HepG2 (cell line): Measurements from ENCODE around the gene TMEM167A. TPM values are rescaled to one million over a fixed set of nuclear protein-coding genes. Genes with fewer than 3 reads are reported as not detected.

Source experiments
- ATF7 ChIP-seq, 2 experiments: fragments of 450-650 bp in 1 of 2; sonication (generic) in 1 of 2; formaldehyde crosslinking in 1 of 2; IDR thresholded peaks; 2 replicates each; pipeline versions ENCODE4 v1.4.0 to v1.6.1; 2016 to 2020; ENCODE audit warnings: antibody characterized with exemption in 1 of 2, mild to moderate bottlenecking in 1 of 2, missing genetic modification reagents in 1 of 2
- CREM ChIP-seq, 2 experiments: sonication (generic) in 1 of 2; formaldehyde crosslinking in 1 of 2; IDR thresholded peaks; 2 replicates each; pipeline versions ENCODE4 v1.4.0 to v1.6.1; 2016 to 2020; ENCODE audit warnings: antibody characterized with exemption in 1 of 2, mild to moderate bottlenecking in 1 of 2, missing genetic modification reagents in 1 of 2
- ERF ChIP-seq: IDR thresholded peaks from 2 replicates; pipeline ENCODE4 v1.6.1; 2018; ENCODE audit warnings: missing biosample characterization, missing genetic modification reagents
- FOXA1 ChIP-seq, 2 experiments: fragments of 450-650 bp in 1 of 2; sonication (generic) in 1 of 2; formaldehyde crosslinking in 1 of 2; IDR thresholded peaks; 2 replicates each; pipeline versions ENCODE4 v1.4.0 to v1.6.1; 2016 to 2020; ENCODE audit warnings: missing genetic modification reagents in 1 of 2
- FOXA3 ChIP-seq: IDR thresholded peaks from 2 replicates; pipeline ENCODE4 v1.6.1; 2016; ENCODE audit warnings: missing genetic modification reagents, missing compliant biosample characterization
- FOXJ3 ChIP-seq: sonication (generic); formaldehyde crosslinking; IDR thresholded peaks from 2 replicates; pipeline ENCODE4 v1.4.0; 2020; ENCODE audit warnings: missing genetic modification reagents, mild to moderate bottlenecking, borderline replicate concordance
- HHEX ChIP-seq: IDR thresholded peaks from 2 replicates; pipeline ENCODE4 v1.6.1; 2016; ENCODE audit warnings: control low read depth
- KAT8 ChIP-seq: IDR thresholded peaks from 2 replicates; pipeline ENCODE4 v1.6.1; 2016; ENCODE audit warnings: missing genetic modification reagents, missing compliant biosample characterization
- LCORL ChIP-seq, 2 experiments: fragments of 450-650 bp in 1 of 2; sonication (generic) in 1 of 2; formaldehyde crosslinking in 1 of 2; IDR thresholded peaks; 2 replicates each; pipeline versions ENCODE4 v1.5.0 to v1.6.1; 2017 to 2020; ENCODE audit warnings: antibody characterized with exemption in 1 of 2, missing genetic modification reagents in 1 of 2
- NCOA5 ChIP-seq: sonication (generic); formaldehyde crosslinking; IDR thresholded peaks from 2 replicates; pipeline ENCODE4 v1.4.0; 2020; ENCODE audit warnings: missing genetic modification reagents
- NFKBIZ ChIP-seq: IDR thresholded peaks from 2 replicates; pipeline ENCODE4 v1.6.1; 2018; ENCODE audit warnings: missing genetic modification reagents, missing compliant biosample characterization
- PCBP1 ChIP-seq: fragments of 200-400 bp; formaldehyde crosslinking; IDR thresholded peaks from 2 replicates; pipeline ENCODE4 v1.6.1; 2017; ENCODE audit warnings: mild to moderate bottlenecking, low read depth, low read length, borderline replicate concordance
- PHF21A ChIP-seq: sonication (generic); formaldehyde crosslinking; IDR thresholded peaks from 2 replicates; pipeline ENCODE4 v1.5.0; 2020; ENCODE audit warnings: mild to moderate bottlenecking, missing genetic modification reagents
- PPARG ChIP-seq: conservative IDR thresholded peaks from 2 replicates; pipeline ENCODE4 v1.6.1; 2016; ENCODE audit warnings: missing biosample characterization, missing genetic modification reagents
- SSRP1 ChIP-seq: IDR thresholded peaks from 2 replicates; pipeline ENCODE4 v1.6.1; 2016; ENCODE audit warnings: control low read depth
- TBX2 ChIP-seq: sonication (generic); formaldehyde crosslinking; IDR thresholded peaks from 2 replicates; pipeline ENCODE4 v1.5.0; 2020; ENCODE audit warnings: missing genetic modification reagents, mild to moderate bottlenecking, borderline replicate concordance
- TBX3 ChIP-seq: fragments of 450-650 bp; IDR thresholded peaks from 2 replicates; pipeline ENCODE4 v1.6.1; 2017; ENCODE audit warnings: antibody characterized with exemption, mild to moderate bottlenecking, inconsistent platforms, borderline replicate concordance
- TOE1 ChIP-seq: sonication (generic); formaldehyde crosslinking; IDR thresholded peaks from 2 replicates; pipeline ENCODE4 v1.4.0; 2020; ENCODE audit warnings: mild to moderate bottlenecking, missing genetic modification reagents
- ZFP41 ChIP-seq: sonication (generic); formaldehyde crosslinking; IDR thresholded peaks from 2 replicates; pipeline ENCODE4 v1.4.0; 2020; ENCODE audit warnings: mild to moderate bottlenecking, missing genetic modification reagents, borderline replicate concordance
- ZKSCAN8 ChIP-seq: IDR thresholded peaks from 2 replicates; pipeline ENCODE4 v1.6.1; 2016; ENCODE audit warnings: borderline replicate concordance, missing genetic modification reagents, missing compliant biosample characterization
- ZNF556 ChIP-seq: sonication (generic); formaldehyde crosslinking; IDR thresholded peaks from 2 replicates; pipeline ENCODE4 v1.4.0; 2020; ENCODE audit warnings: mild to moderate bottlenecking, missing genetic modification reagents, borderline replicate concordance
- ZNF644 ChIP-seq: IDR thresholded peaks from 2 replicates; pipeline ENCODE4 v1.6.1; 2016; ENCODE audit warnings: low read depth
- ZNF878 ChIP-seq: sonication (generic); formaldehyde crosslinking; IDR thresholded peaks from 2 replicates; pipeline ENCODE4 v1.8.1; 2023; ENCODE audit warnings: mild to moderate bottlenecking, missing genetic modification reagents, moderate library complexity
- polyA plus RNA-seq, 8 experiments: library from polyadenylated mRNA; depleted of rRNA in 3 of 8; stranded (reverse) in 7 of 8; unstranded in 1 of 8; fragments of >200 nt; fragmentation: Illumina TruSeq in 4 of 8; extraction: Trizol in 4 of 8; gene quantifications; 2 replicates each; pipeline versions ENCODE4 v1.2.1 to v1.2.3, GENCODE V29; 2011 to 2016; ENCODE audit warnings: low read depth in 4 of 8, missing spikeins in 1 of 8, mixed read lengths in 1 of 8; ENCODE audit not compliant: insufficient read depth in 1 of 8
- total RNA-seq, 5 experiments: library from RNA; depleted of rRNA; stranded (reverse); fragments of >200 nt; fragmentation: Illumina TruSeq; extraction: Trizol; gene quantifications; 2 replicates each; pipeline ENCODE4 v1.2.3, GENCODE V29; 2016; ENCODE audit warnings: low read depth in 1 of 5
- TF ChIP-seq, protein P1 (sequence below): IDR thresholded peaks from 2 replicates; pipeline ENCODE4 v1.6.1; 2016; ENCODE audit warnings: mild to moderate bottlenecking
- TF ChIP-seq, protein P2 (sequence below): IDR thresholded peaks from 2 replicates; pipeline ENCODE4 v1.6.1; 2012; ENCODE audit warnings: low read depth, low read length, improper control_type of control experiment
- TF ChIP-seq, protein P3 (sequence below): IDR thresholded peaks from 2 replicates; pipeline ENCODE4 v1.6.1; 2016; ENCODE audit warnings: low read depth
- TF ChIP-seq, protein P4 (sequence below): sonication (generic); formaldehyde crosslinking; IDR thresholded peaks from 2 replicates; pipeline ENCODE4 v1.5.0; 2020; ENCODE audit warnings: missing genetic modification reagents

TMEM167A gene
- total and polyA plus RNA-seq, 2 of the 13 experiments (the other 11 are each of a cell fraction or from before 2014, with no cell fraction given) = 47.0 to 78.7 TPM

DNA sequence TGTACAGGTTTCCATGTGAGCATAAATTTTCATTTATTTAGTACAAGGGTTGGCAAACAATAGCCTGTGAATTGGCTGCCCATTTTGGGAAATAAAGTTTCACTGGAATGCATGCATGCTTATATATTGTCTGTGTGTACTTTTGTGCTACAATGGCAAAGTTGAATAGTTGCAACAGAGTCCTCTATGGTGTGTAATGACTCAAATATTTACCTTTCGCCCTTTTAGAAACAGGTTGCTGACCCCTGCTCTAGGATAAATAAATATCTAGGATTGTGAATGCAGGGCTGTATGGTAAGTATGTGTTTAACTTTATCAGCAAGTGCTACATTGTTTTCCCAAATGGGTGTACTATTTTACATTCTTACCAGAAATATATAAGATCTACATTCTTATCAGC lies 47.4 kb upstream of the TMEM167A start (continued):
- TF ChIP-seq, protein P1, sequence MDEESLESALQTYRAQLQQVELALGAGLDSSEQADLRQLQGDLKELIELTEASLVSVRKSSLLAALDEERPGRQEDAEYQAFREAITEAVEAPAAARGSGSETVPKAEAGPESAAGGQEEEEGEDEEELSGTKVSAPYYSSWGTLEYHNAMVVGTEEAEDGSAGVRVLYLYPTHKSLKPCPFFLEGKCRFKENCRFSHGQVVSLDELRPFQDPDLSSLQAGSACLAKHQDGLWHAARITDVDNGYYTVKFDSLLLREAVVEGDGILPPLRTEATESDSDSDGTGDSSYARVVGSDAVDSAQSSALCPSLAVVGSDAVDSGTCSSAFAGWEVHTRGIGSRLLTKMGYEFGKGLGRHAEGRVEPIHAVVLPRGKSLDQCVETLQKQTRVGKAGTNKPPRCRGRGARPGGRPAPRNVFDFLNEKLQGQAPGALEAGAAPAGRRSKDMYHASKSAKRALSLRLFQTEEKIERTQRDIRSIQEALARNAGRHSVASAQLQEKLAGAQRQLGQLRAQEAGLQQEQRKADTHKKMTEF (CRISPR knock-in tag) = peak; percentile 96
- TF ChIP-seq ZNF556 (CRISPR knock-in tag) (peak; percentile 38; the same call in 1 of the 2 replicates), ZNF644 (CRISPR knock-in tag) (peak; percentile 66; the same call in 1 of the 2 replicates), ZFP41 (CRISPR knock-in tag) (no peak), NFKBIZ (CRISPR knock-in tag) (peak; percentile 84), PCBP1 (no peak), LCORL (IDR thresholded peaks at IDR 0.05) (peak; percentile 77; the same call in 1 of the 2 replicates), LCORL (CRISPR knock-in tag; IDR thresholded peaks at IDR 0.05) (peak; percentile 65), KAT8 (CRISPR knock-in tag) (peak; percentile 70; the same call in 1 of the 2 replicates), HHEX (CRISPR knock-in tag) (peak; percentile 98), FOXJ3 (CRISPR knock-in tag) (peak; percentile 99), TOE1 (CRISPR knock-in tag) (no peak), ZKSCAN8 (CRISPR knock-in tag) (0 out of 2 replicates have a peak, but pooled peaks have one; percentile 51), PHF21A (peak; percentile 65; the same call in 1 of the 2 replicates), FOXA3 (peak; percentile 100), TBX3 (peak; percentile 98), NCOA5 (CRISPR knock-in tag) (no peak), SSRP1 (CRISPR knock-in tag) (no peak), CREM (IDR thresholded peaks at IDR 0.05) (peak; percentile 82), CREM (CRISPR knock-in tag; IDR thresholded peaks at IDR 0.05) (no peak), ZNF878 (CRISPR knock-in tag) (peak; percentile 87; the same call in 1 of the 2 replicates), TBX2 (CRISPR knock-in tag) (peak; percentile 93), ATF7 (IDR thresholded peaks at IDR 0.05) (0 out of 2 replicates have a peak, but pooled peaks have one; percentile 4), ATF7 (CRISPR knock-in tag; IDR thresholded peaks at IDR 0.05) (no peak), ERF (CRISPR knock-in tag) (peak; percentile 78), FOXA1 (IDR thresholded peaks at IDR 0.05) (peak; percentile 96), FOXA1 (CRISPR knock-in tag; IDR thresholded peaks at IDR 0.05) (peak; percentile 97), PPARG (CRISPR knock-in tag) (peak; percentile 96)
- TF ChIP-seq, protein P2, sequence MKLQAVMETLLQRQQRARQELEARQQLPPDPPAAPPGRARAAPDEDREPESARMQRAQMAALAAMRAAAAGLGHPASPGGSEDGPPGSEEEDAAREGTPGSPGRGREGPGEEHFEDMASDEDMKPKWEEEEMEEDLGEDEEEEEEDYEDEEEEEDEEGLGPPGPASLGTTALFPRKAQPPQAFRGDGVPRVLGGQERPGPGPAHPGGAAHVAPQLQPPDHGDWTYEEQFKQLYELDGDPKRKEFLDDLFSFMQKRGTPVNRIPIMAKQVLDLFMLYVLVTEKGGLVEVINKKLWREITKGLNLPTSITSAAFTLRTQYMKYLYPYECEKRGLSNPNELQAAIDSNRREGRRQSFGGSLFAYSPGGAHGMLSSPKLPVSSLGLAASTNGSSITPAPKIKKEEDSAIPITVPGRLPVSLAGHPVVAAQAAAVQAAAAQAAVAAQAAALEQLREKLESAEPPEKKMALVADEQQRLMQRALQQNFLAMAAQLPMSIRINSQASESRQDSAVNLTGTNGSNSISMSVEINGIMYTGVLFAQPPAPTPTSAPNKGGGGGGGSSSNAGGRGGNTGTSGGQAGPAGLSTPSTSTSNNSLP = peak; percentile 97
- TF ChIP-seq, protein P3, sequence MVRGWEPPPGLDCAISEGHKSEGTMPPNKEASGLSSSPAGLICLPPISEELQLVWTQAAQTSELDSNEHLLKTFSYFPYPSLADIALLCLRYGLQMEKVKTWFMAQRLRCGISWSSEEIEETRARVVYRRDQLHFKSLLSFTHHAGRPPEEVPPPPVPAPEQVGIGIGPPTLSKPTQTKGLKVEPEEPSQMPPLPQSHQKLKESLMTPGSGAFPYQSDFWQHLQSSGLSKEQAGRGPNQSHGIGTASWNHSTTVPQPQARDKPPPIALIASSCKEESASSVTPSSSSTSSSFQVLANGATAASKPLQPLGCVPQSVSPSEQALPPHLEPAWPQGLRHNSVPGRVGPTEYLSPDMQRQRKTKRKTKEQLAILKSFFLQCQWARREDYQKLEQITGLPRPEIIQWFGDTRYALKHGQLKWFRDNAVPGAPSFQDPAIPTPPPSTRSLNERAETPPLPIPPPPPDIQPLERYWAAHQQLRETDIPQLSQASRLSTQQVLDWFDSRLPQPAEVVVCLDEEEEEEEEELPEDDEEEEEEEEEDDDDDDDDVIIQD = peak; percentile 90; the same call in 1 of the 2 replicates
- TF ChIP-seq, protein P4, sequence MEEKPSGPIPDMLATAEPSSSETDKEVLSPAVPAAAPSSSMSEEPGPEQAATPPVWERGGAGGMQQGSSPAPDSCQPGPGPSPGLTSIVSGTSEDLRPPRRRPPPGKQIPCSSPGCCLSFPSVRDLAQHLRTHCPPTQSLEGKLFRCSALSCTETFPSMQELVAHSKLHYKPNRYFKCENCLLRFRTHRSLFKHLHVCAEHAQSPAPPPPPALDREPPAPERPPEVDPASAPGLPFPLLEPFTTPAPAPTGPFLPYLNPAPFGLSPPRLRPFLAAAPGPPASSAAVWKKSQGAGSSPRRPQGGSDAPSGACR (CRISPR knock-in tag) = peak; percentile 76; the same call in 1 of the 2 replicates
